Peyer's patch (tissue), 4 donors: ENCODE results near the gene LCN1. TPM values are rescaled to one million over a fixed set of nuclear protein-coding genes. Genes with fewer than 3 reads are reported as not detected.

Source experiments
- DNase-seq, 3 donors: peaks; one replicate each; pipeline ENCODE4 v3.0.0-alpha.2; 2017 to 2019
- H3K27ac ChIP-seq, 4 donors: fragments of 200-600 bp; sonication (generic); one replicate each; pipeline ENCODE4 v1.5.1; 2016 to 2019
- H3K27me3 ChIP-seq, 2 donors: fragments of 200-600 bp; sonication (generic); one replicate each; pipeline ENCODE4 v1.5.1; 2019
- H3K36me3 ChIP-seq, 3 donors: fragments of 200-600 bp; sonication (generic); one replicate each; pipeline ENCODE4 v1.5.1; 2016 to 2019
- H3K4me1 ChIP-seq, 4 donors: fragments of 200-600 bp; sonication (generic); one replicate each; pipeline ENCODE4 v1.5.1; 2016 to 2019
- H3K4me3 ChIP-seq, 4 donors: fragments of 200-600 bp; sonication (generic); 1 replicate in 3 of 4; 2 replicates in 1 of 4; pipeline ENCODE4 v1.5.1; 2016 to 2019; ENCODE audit warnings: mild to moderate bottlenecking in 1 of 4
- H3K9me3 ChIP-seq, 4 donors: fragments of 200-600 bp; sonication (generic); one replicate each; pipeline ENCODE4 v1.5.1; 2016 to 2019; ENCODE audit warnings: mild to moderate bottlenecking in 1 of 4
- CTCF ChIP-seq, 6 experiments: fragments of 450-650 bp in 4 of 6; fragments of 200-600 bp in 2 of 6; sonication (generic) in 1 of 6; IDR thresholded peaks; one replicate each; pipeline ENCODE4 v1.5.1; 2017 to 2019; ENCODE audit warnings: antibody characterized with exemption in 6 of 6, mild to moderate bottlenecking in 3 of 6, moderate library complexity in 1 of 6
- POLR2A ChIP-seq, 2 donors: fragments of 450-650 bp; IDR thresholded peaks; one replicate each; pipeline ENCODE4 v1.5.1; 2017; ENCODE audit warnings: antibody characterized with exemption in 2 of 2, mild to moderate bottlenecking in 2 of 2, moderate library complexity in 2 of 2
- total RNA-seq, 4 donors: library from RNA; depleted of rRNA; stranded (reverse); fragments of >200 nt; gene quantifications; one replicate each; pipeline ENCODE4 v1.1.0, GENCODE V29; 2016

LCN1 gene
- total RNA-seq, 4 donors from 2014 or later: not detected

GRCh38 chr9:135502168-135502872, 18.9 kb upstream of the LCN1 start:
- Histone ChIP-seq H3K36me3 (peaks cover 0 to 26% (median 0%) of the 10 kb centered on the region in 3 donors), H3K27me3 (no peaks in the 10 kb centered on the region), H3K4me1 (peaks cover 3 to 22% (median 15%) of the 10 kb centered on the region in 4 donors), H3K4me3 (no peak overlapping the region), H3K9me3 (no peaks in the 10 kb centered on the region), H3K27ac (no peak overlapping the region)
- TF ChIP-seq CTCF (IDR thresholded peaks at IDR 0.05) (no peak), POLR2A (IDR thresholded peaks at IDR 0.05) (no peak)
- DNase-seq: peak in 1 of 3 donors; percentile 42

- Histone ChIP-seq H3K9me3 (no peaks in the 10 kb centered on the region), H3K4me1 (peaks cover 3 to 22% (median 15%) of the 10 kb centered on the region in 4 donors), H3K36me3 (peaks cover 0 to 26% (median 0%) of the 10 kb centered on the region in 3 donors), H3K27me3 (no peaks in the 10 kb centered on the region), H3K4me3 (no peak overlapping the region), H3K27ac (no peak overlapping the region)
- no peak for TF ChIP-seq CTCF (IDR thresholded peaks at IDR 0.05)
- no peak for TF ChIP-seq POLR2A (IDR thresholded peaks at IDR 0.05)
- DNase-seq: no peak
Measured at GRCh38 chr9:135502873-135503321, 18.3 kb upstream of the LCN1 start.

- DNase-seq: peak in 1 of 3 donors; percentile 45
- Histone ChIP-seq H3K4me3 (no peak overlapping the region), H3K27ac (no peak overlapping the region), H3K4me1 (peaks cover 3 to 22% (median 15%) of the 10 kb centered on the region in 4 donors), H3K36me3 (peaks cover 0 to 26% (median 0%) of the 10 kb centered on the region in 3 donors), H3K27me3 (no peaks in the 10 kb centered on the region), H3K9me3 (no peaks in the 10 kb centered on the region)
- TF ChIP-seq CTCF (IDR thresholded peaks at IDR 0.05) (no peak), POLR2A (IDR thresholded peaks at IDR 0.05) (no peak)
Measured at GRCh38 chr9:135503371-135504261, 17.6 kb upstream of the LCN1 start.

GRCh38 chr9:135504262-135505243, 16.7 kb upstream of the LCN1 start:
- peak in 5 of 6 experiments; percentile 56 to 68 (median 61) for TF ChIP-seq CTCF (IDR thresholded peaks at IDR 0.05)
- TF ChIP-seq POLR2A (IDR thresholded peaks at IDR 0.05): no peak
- Histone ChIP-seq H3K4me1 (peaks cover 3 to 15% (median 9%) of the 10 kb centered on the region in 4 donors), H3K27me3 (no peaks in the 10 kb centered on the region), H3K36me3 (peaks cover 0 to 26% (median 0%) of the 10 kb centered on the region in 3 donors), H3K27ac (no peak overlapping the region), H3K4me3 (no peak overlapping the region), H3K9me3 (no peaks in the 10 kb centered on the region)
- peak; percentile 44 to 83 (median 72) for DNase-seq
